Gastrocnemius medialis (tissue), 4 donors: ENCODE data around the gene UBL4A. TPM values are rescaled to one million over a fixed set of nuclear protein-coding genes. Genes with fewer than 3 reads are reported as not detected.

Source experiments
- ATAC-seq, 2 donors: fragments of 150-250 bp; one replicate each; pipeline ENCODE4 v1.9.1; 2016
- DNase-seq, 2 donors: peaks; one replicate each; pipeline ENCODE4 v3.0.0-alpha.2; 2019
- H3K27ac ChIP-seq, 4 donors: fragments of 200-600 bp; sonication (generic); 1 replicate in 1 of 4; 2 replicates in 3 of 4; pipeline ENCODE4 v1.5.1; 2016 to 2018; ENCODE audit warnings: mild to moderate bottlenecking in 2 of 4, moderate library complexity in 1 of 4
- H3K27me3 ChIP-seq, 3 donors: fragments of 200-600 bp; sonication (generic) in 2 of 3; 1 replicate in 1 of 3; 2 replicates in 2 of 3; pipeline versions ENCODE4 v1.5.1 to v1.6.0; 2016 to 2019; ENCODE audit warnings: mild to moderate bottlenecking in 1 of 3, moderate library complexity in 1 of 3
- H3K36me3 ChIP-seq, 2 donors: fragments of 200-600 bp; sonication (generic) in 1 of 2; one replicate each; pipeline ENCODE4 v1.5.1; 2017 to 2018
- H3K4me1 ChIP-seq, 2 donors: fragments of 200-600 bp; sonication (generic) in 1 of 2; one replicate each; pipeline ENCODE4 v1.5.1; 2016 to 2017; ENCODE audit warnings: mild to moderate bottlenecking in 2 of 2
- H3K4me3 ChIP-seq, 4 donors: fragments of 200-600 bp; sonication (generic) in 3 of 4; 1 replicate in 1 of 4; 2 replicates in 3 of 4; pipeline ENCODE4 v1.5.1; 2016 to 2019; ENCODE audit warnings: mild to moderate bottlenecking in 2 of 4
- H3K9me3 ChIP-seq, 3 donors: fragments of 200-600 bp; sonication (generic) in 2 of 3; 1 replicate in 1 of 3; 2 replicates in 2 of 3; pipeline ENCODE4 v1.5.1; 2016 to 2019
- CTCF ChIP-seq, 5 experiments: fragments of 450-650 bp in 3 of 5; fragments of 200-600 bp in 2 of 5; sonication (generic) in 2 of 5; IDR thresholded peaks in 4 of 5; conservative IDR thresholded peaks in 1 of 5; 1 replicate in 4 of 5; 2 replicates in 1 of 5; pipeline ENCODE4 v1.5.1; 2016 to 2019; ENCODE audit warnings: antibody characterized with exemption in 5 of 5, mild to moderate bottlenecking in 3 of 5, moderate library complexity in 3 of 5
- POLR2A ChIP-seq, 2 donors: fragments of 450-650 bp; IDR thresholded peaks; one replicate each; pipeline ENCODE4 v1.6.1; 2017; ENCODE audit warnings: antibody characterized with exemption in 2 of 2, mild to moderate bottlenecking in 2 of 2, moderate library complexity in 2 of 2
- in situ Hi-C, 4 donors: fragments of 200-750 bp; cut with MboI; loops; one replicate each; pipeline versions ENCODE4 v1.15.0 to v1.8.0; 2017; ENCODE audit warnings: low sequenced_read_pairs in 4 of 4
- intact Hi-C: fragments of 100-400 bp; cut with DNase I; formaldehyde crosslinking; loops from one replicate; pipeline ENCODE4 v1.15.1; 2023; ENCODE audit warnings: low total_unique reads
- total RNA-seq, 4 donors: library from RNA; depleted of rRNA; stranded (reverse); fragments of >200 nt; gene quantifications; one replicate each; pipeline versions ENCODE4 v1.1.0 to v1.2.3, GENCODE V29; 2016

The UBL4A gene
- total RNA-seq, 4 donors from 2014 or later, result 54.6 to 116 (median 79.8) TPM

GRCh38 chrX:154470914-154471568 lies 15.4 kb downstream of the UBL4A start:
- DNase-seq, result no peak
- no peaks in the 10 kb centered on the region for H3K36me3 ChIP-seq
- H3K27ac ChIP-seq, result no peak overlapping the region
- no peak overlapping the region for H3K4me3 ChIP-seq
- H3K9me3 ChIP-seq, result no peaks in the 10 kb centered on the region
- ATAC-seq, result no peak
- TF ChIP-seq CTCF (IDR thresholded peaks at IDR 0.05 in 4 of 5, conservative IDR thresholded peaks at IDR 0.05 in 1 of 5) (no peak), POLR2A (IDR thresholded peaks at IDR 0.05) (no peak)
- H3K4me1 ChIP-seq, result no peaks in the 10 kb centered on the region
- in situ Hi-C loops, result no loop called here
- no peaks in the 10 kb centered on the region for H3K27me3 ChIP-seq
- intact Hi-C loops, result no loop called here

GRCh38 chrX:154470434-154470833 lies 16.0 kb downstream of the UBL4A start:
- Histone ChIP-seq H3K36me3 (no peaks in the 10 kb centered on the region), H3K4me1 (no peaks in the 10 kb centered on the region), H3K4me3 (no peak overlapping the region), H3K27me3 (no peaks in the 10 kb centered on the region), H3K27ac (no peak overlapping the region), H3K9me3 (no peaks in the 10 kb centered on the region)
- ATAC-seq, result no peak
- DNase-seq, result no peak
- intact Hi-C loops, result no loop called here
- TF ChIP-seq POLR2A (IDR thresholded peaks at IDR 0.05) (no peak), CTCF (IDR thresholded peaks at IDR 0.05 in 4 of 5, conservative IDR thresholded peaks at IDR 0.05 in 1 of 5) (no peak)
- in situ Hi-C loops, result no loop called here

GRCh38 chrX:154469880-154470279 lies 16.5 kb downstream of the UBL4A start:
- no peaks in the 10 kb centered on the region for H3K9me3 ChIP-seq
- no peaks in the 10 kb centered on the region for H3K4me1 ChIP-seq
- DNase-seq, result no peak
- H3K36me3 ChIP-seq, result no peaks in the 10 kb centered on the region
- H3K27ac ChIP-seq, result no peak overlapping the region
- in situ Hi-C loops (no loop called here), intact Hi-C loops (no loop called here)
- ATAC-seq, result no peak
- no peaks in the 10 kb centered on the region for H3K27me3 ChIP-seq
- TF ChIP-seq POLR2A (IDR thresholded peaks at IDR 0.05) (no peak), CTCF (IDR thresholded peaks at IDR 0.05 in 4 of 5, conservative IDR thresholded peaks at IDR 0.05 in 1 of 5) (no peak)
- no peak overlapping the region for H3K4me3 ChIP-seq

- intact Hi-C loops, result no loop called here
These were observed 17.3 kb downstream of the UBL4A start for GRCh38 chrX:154469114-154469513.

More at GRCh38 chrX:154469114-154469513, 17.3 kb downstream of the UBL4A start:
- Histone ChIP-seq H3K27ac (no peak overlapping the region), H3K27me3 (no peaks in the 10 kb centered on the region), H3K36me3 (no peaks in the 10 kb centered on the region), H3K9me3 (no peaks in the 10 kb centered on the region), H3K4me3 (no peak overlapping the region), H3K4me1 (no peaks in the 10 kb centered on the region)
- in situ Hi-C loops, result no loop called here
- ATAC-seq, result no peak
- DNase-seq, result no peak
- TF ChIP-seq CTCF (IDR thresholded peaks at IDR 0.05 in 4 of 5, conservative IDR thresholded peaks at IDR 0.05 in 1 of 5) (no peak), POLR2A (IDR thresholded peaks at IDR 0.05) (no peak)
